HEK293 (cell line): ENCODE results near the gene DIP2B.

Source experiments
- CTCF ChIP-seq: fragments of 450-650 bp; formaldehyde crosslinking; IDR thresholded peaks from 2 replicates; pipeline ENCODE4 v1.5.1; 2016; ENCODE audit warnings: missing biosample characterization, missing genetic modification characterization
- GLI4 ChIP-seq: fragments of 450-650 bp; formaldehyde crosslinking; IDR thresholded peaks from 2 replicates; pipeline ENCODE4 v1.5.1; 2016; ENCODE audit warnings: missing biosample characterization, missing genetic modification characterization
- REST ChIP-seq: fragments of 450-650 bp; formaldehyde crosslinking; IDR thresholded peaks from 2 replicates; pipeline ENCODE4 v1.5.1; 2016; ENCODE audit warnings: missing biosample characterization, missing genetic modification characterization
- SETDB1 ChIP-seq: IDR thresholded peaks from one replicate; pipeline ENCODE4 v1.6.1; 2017; ENCODE audit warnings: mild to moderate bottlenecking, low read length, moderate library complexity, mixed read lengths; ENCODE audit not compliant: insufficient read length
- SP2 ChIP-seq: fragments of 450-650 bp; formaldehyde crosslinking; IDR thresholded peaks from 2 replicates; pipeline ENCODE4 v1.5.1; 2016; ENCODE audit warnings: missing biosample characterization, missing genetic modification characterization
- ZBTB1 ChIP-seq: fragments of 450-650 bp; formaldehyde crosslinking; IDR thresholded peaks from 2 replicates; pipeline ENCODE4 v1.5.1; 2016; ENCODE audit warnings: missing biosample characterization, missing genetic modification characterization
- ZNF335 ChIP-seq: fragments of 450-650 bp; formaldehyde crosslinking; conservative IDR thresholded peaks from 2 replicates; pipeline ENCODE4 v1.5.1; 2016; ENCODE audit warnings: missing biosample characterization, missing genetic modification characterization
- ZNF501 ChIP-seq: fragments of 450-650 bp; formaldehyde crosslinking; IDR thresholded peaks from 2 replicates; pipeline ENCODE4 v1.5.1; 2016; ENCODE audit warnings: missing biosample characterization, missing genetic modification characterization
- ZNF639 ChIP-seq: fragments of 450-650 bp; formaldehyde crosslinking; IDR thresholded peaks from 2 replicates; pipeline ENCODE4 v1.5.1; 2016; ENCODE audit warnings: missing biosample characterization, missing genetic modification characterization
- ZXDB ChIP-seq: fragments of 450-650 bp; formaldehyde crosslinking; IDR thresholded peaks from 2 replicates; pipeline ENCODE4 v1.5.1; 2016; ENCODE audit warnings: missing biosample characterization, missing genetic modification characterization

GRCh38 chr12:50567926-50568325, 63.1 kb downstream of the DIP2B start:
- TF ChIP-seq REST (tag by site-specific recombination), result no peak
- no peak for TF ChIP-seq CTCF (tag by site-specific recombination)
- TF ChIP-seq ZNF335 (tag by site-specific recombination), result no peak
- no peak for TF ChIP-seq ZNF639
- no peak for TF ChIP-seq ZXDB (tag by site-specific recombination)
- no peak for TF ChIP-seq ZBTB1 (tag by site-specific recombination)
- TF ChIP-seq ZNF501, result no peak
- TF ChIP-seq SETDB1, result no peak
- no peak for TF ChIP-seq SP2 (tag by site-specific recombination)
- no peak for TF ChIP-seq GLI4 (tag by site-specific recombination)
